IMR-90 (cell line): Measurements from ENCODE around the gene PGD. TPM values are rescaled to one million over a fixed set of nuclear protein-coding genes. Genes with fewer than 3 reads are reported as not detected.
A peak's percentile ranks its signal among the peaks of the same experiment; 100 is the strongest.

Experiments
- ATAC-seq: fragments of 200-7000 bp; cut with Tn5 transposase; 2 replicates; pipeline ENCODE4 v1.9.1; 2020; ENCODE audit warnings: low read depth, mild to moderate bottlenecking, moderate library complexity
- BruUV-seq: library from RNA; stranded (reverse); fragments of 400-500 nt; replicated peaks from 2 replicates; lab custom pipeline; 2021; lab: Mats Ljungman, UMichigan
- CTCF ChIA-PET: fragments of 300-600 bp; formaldehyde crosslinking; extraction: SDS; loops from one replicate; lab custom pipeline; 2021; ENCODE audit warnings: antibody characterized with exemption; lab: Yijun Ruan, JAX
- POLR2A ChIA-PET: fragments of 300-600 bp; sonication (Branson Sonifier 250); formaldehyde crosslinking; loops from one replicate; lab custom pipeline; 2022; ENCODE audit warnings: antibody characterized with exemption; ENCODE audit not compliant: unreplicated experiment; lab: Charles Lee
- DNase-seq: peaks from one replicate; pipeline ENCODE4 v3.0.0; 2013
- H2AFZ ChIP-seq: replicated peaks from 2 replicates; pipeline ENCODE3; 2013; ENCODE audit warnings: low read length, mild to moderate bottlenecking; ENCODE audit not compliant: poor library complexity
- H2AK5ac ChIP-seq: 2 replicates; pipeline ENCODE4 v1.6.1; 2013; ENCODE audit warnings: low read depth, low read length, inconsistent platforms
- H2AK9ac ChIP-seq: replicated peaks from 2 replicates; pipeline ENCODE3; 2013; ENCODE audit warnings: mild to moderate bottlenecking, low read depth, low read length, moderate library complexity; ENCODE audit not compliant: poor library complexity
- H2BK120ac ChIP-seq: 2 replicates; pipeline ENCODE4 v1.6.1; 2013; ENCODE audit warnings: low read depth, low read length, inconsistent platforms
- H2BK15ac ChIP-seq: 3 replicates; pipeline ENCODE4 v1.6.1; 2013; ENCODE audit warnings: low read depth, low read length, inconsistent platforms
- H2BK20ac ChIP-seq: 2 replicates; pipeline ENCODE4 v1.6.1; 2013; ENCODE audit warnings: low read depth, mild to moderate bottlenecking, inconsistent platforms, low read length, moderate library complexity
- H2BK5ac ChIP-seq: 2 replicates; pipeline ENCODE4 v1.6.1; 2013; ENCODE audit warnings: mild to moderate bottlenecking, low read depth, low read length, inconsistent platforms; ENCODE audit not compliant: poor library complexity, severe bottlenecking
- H3K14ac ChIP-seq: replicated peaks from 2 replicates; pipeline ENCODE4 v1.6.1; 2013; ENCODE audit warnings: low read depth, low read length, inconsistent platforms
- H3K18ac ChIP-seq: 2 replicates; pipeline ENCODE4 v1.6.1; 2013; ENCODE audit warnings: low read depth, low read length, control low read depth
- H3K23ac ChIP-seq: 2 replicates; pipeline ENCODE4 v1.6.1; 2013; ENCODE audit warnings: low read depth, low read length, inconsistent platforms
- H3K27ac ChIP-seq: 2 replicates; pipeline ENCODE4 v1.5.1; 2013; ENCODE audit warnings: mild to moderate bottlenecking, control low read depth, low read length; ENCODE audit not compliant: insufficient read depth
- H3K27me3 ChIP-seq: 2 replicates; pipeline ENCODE4 v1.6.1; 2013; ENCODE audit warnings: low read length; ENCODE audit not compliant: control insufficient read depth, insufficient read depth
- H3K36me3 ChIP-seq: 2 replicates; pipeline ENCODE4 v1.6.1; 2013; ENCODE audit warnings: low read length, mixed read lengths; ENCODE audit not compliant: control insufficient read depth, insufficient read depth
- H3K4ac ChIP-seq: 2 replicates; pipeline ENCODE4 v1.6.1; 2013; ENCODE audit warnings: low read depth, low read length, inconsistent platforms
- H3K4me1 ChIP-seq: 2 replicates; pipeline ENCODE4 v1.6.1; 2013; ENCODE audit warnings: low read length, mixed read lengths; ENCODE audit not compliant: control insufficient read depth, insufficient read depth
- H3K4me2 ChIP-seq: 2 replicates; pipeline ENCODE4 v1.6.1; 2013; ENCODE audit warnings: low read depth, mild to moderate bottlenecking, control low read depth, low read length, moderate library complexity
- H3K4me3 ChIP-seq: 2 replicates; pipeline ENCODE4 v1.5.1; 2013; ENCODE audit warnings: low read depth, mild to moderate bottlenecking, control low read depth, low read length, moderate library complexity; ENCODE audit not compliant: insufficient read depth
- H3K56ac ChIP-seq: 2 replicates; pipeline ENCODE4 v1.6.1; 2013; ENCODE audit warnings: low read length, inconsistent platforms; ENCODE audit not compliant: insufficient read depth; ENCODE audit errors: extremely low read depth
- H3K79me1 ChIP-seq, 2 experiments: 2 replicates each; pipeline ENCODE4 v1.6.1; 2013; ENCODE audit warnings: low read length in 2 of 2, inconsistent platforms in 1 of 2, low read depth in 1 of 2
- H3K9ac ChIP-seq: 2 replicates; pipeline ENCODE4 v1.6.1; 2013; ENCODE audit warnings: low read depth, low read length, control low read depth
- H3K9me1 ChIP-seq: 2 replicates; pipeline ENCODE4 v1.6.1; 2013; ENCODE audit warnings: low read length, inconsistent platforms; ENCODE audit not compliant: insufficient read depth
- H3K9me3 ChIP-seq: 2 replicates; pipeline ENCODE4 v1.6.1; 2013; ENCODE audit warnings: low read length; ENCODE audit not compliant: control insufficient read depth, insufficient read depth
- H4K20me1 ChIP-seq: 2 replicates; pipeline ENCODE4 v1.6.1; 2013; ENCODE audit warnings: low read length, inconsistent platforms; ENCODE audit not compliant: insufficient read depth
- H4K5ac ChIP-seq: 2 replicates; pipeline ENCODE4 v1.6.1; 2013; ENCODE audit warnings: mild to moderate bottlenecking, low read depth, low read length, control low read depth
- H4K8ac ChIP-seq, 2 experiments: 2 replicates each; pipeline ENCODE4 v1.6.1; 2013; ENCODE audit warnings: low read depth in 2 of 2, low read length in 2 of 2, control low read depth in 1 of 2, inconsistent platforms in 1 of 2
- H4K91ac ChIP-seq: 2 replicates; pipeline ENCODE4 v1.6.1; 2013; ENCODE audit warnings: low read depth, low read length, inconsistent platforms; ENCODE audit not compliant: insufficient read depth
- BHLHE40 ChIP-seq: fragments of 150-350 bp; IDR thresholded peaks from 2 replicates; pipeline ENCODE4 v1.6.1; 2016; ENCODE audit warnings: mild to moderate bottlenecking, low read depth, low read length
- CEBPB ChIP-seq: IDR thresholded peaks from 2 replicates; pipeline ENCODE4 v1.6.1; 2012; ENCODE audit warnings: low read depth, low read length, improper control_type of control experiment
- CHD1 ChIP-seq: IDR thresholded peaks from 2 replicates; pipeline ENCODE4 v1.6.1; 2012; ENCODE audit warnings: low read depth, low read length, improper control_type of control experiment
- CTCF ChIP-seq: conservative IDR thresholded peaks from 2 replicates; pipeline ENCODE4 v1.5.1; 2012; ENCODE audit warnings: mild to moderate bottlenecking, low read depth, low read length, improper control_type of control experiment
- ELK1 ChIP-seq: fragments of 150-350 bp; IDR thresholded peaks from 2 replicates; pipeline ENCODE4 v1.6.1; 2016; ENCODE audit warnings: low read depth, mild to moderate bottlenecking, low read length, moderate library complexity, borderline replicate concordance
- FOS ChIP-seq: fragments of 150-350 bp; IDR thresholded peaks from 2 replicates; pipeline ENCODE4 v1.6.1; 2016; ENCODE audit warnings: low read depth, low read length
- MAFK ChIP-seq: IDR thresholded peaks from 2 replicates; pipeline ENCODE4 v1.6.1; 2012; ENCODE audit warnings: low read depth, low read length, improper control_type of control experiment
- MAZ ChIP-seq: IDR thresholded peaks from 2 replicates; pipeline ENCODE4 v1.6.1; 2012; ENCODE audit warnings: low read depth, mild to moderate bottlenecking, low read length, improper control_type of control experiment, moderate library complexity, borderline replicate concordance
- MXI1 ChIP-seq: IDR thresholded peaks from 2 replicates; pipeline ENCODE4 v1.6.1; 2012; ENCODE audit warnings: low read depth, mild to moderate bottlenecking, low read length, moderate library complexity, borderline replicate concordance
- NFE2L2 ChIP-seq: fragments of 150-350 bp; IDR thresholded peaks from 2 replicates; pipeline ENCODE4 v1.6.1; 2016; ENCODE audit warnings: low read depth, mild to moderate bottlenecking, low read length
- POLR2A ChIP-seq: IDR thresholded peaks from 2 replicates; pipeline ENCODE4 v1.6.1; 2012; ENCODE audit warnings: mild to moderate bottlenecking, low read depth, low read length
- RAD21 ChIP-seq: IDR thresholded peaks from 2 replicates; pipeline ENCODE4 v1.6.1; 2012; ENCODE audit warnings: low read length, improper control_type of control experiment
- RCOR1 ChIP-seq: IDR thresholded peaks from 2 replicates; pipeline ENCODE4 v1.6.1; 2012; ENCODE audit warnings: mild to moderate bottlenecking, low read length, improper control_type of control experiment; ENCODE audit not compliant: insufficient replicate concordance
- RFX5 ChIP-seq: IDR thresholded peaks from 2 replicates; pipeline ENCODE4 v1.8.0; 2012; ENCODE audit warnings: low read depth, mild to moderate bottlenecking, low read length, moderate library complexity
- SMC3 ChIP-seq: fragments of 150-350 bp; IDR thresholded peaks from 2 replicates; pipeline ENCODE4 v1.6.1; 2016; ENCODE audit warnings: low read depth, mild to moderate bottlenecking, antibody characterized with exemption, low read length, moderate library complexity
- USF2 ChIP-seq: fragments of 150-350 bp; IDR thresholded peaks from 2 replicates; pipeline ENCODE4 v1.6.1; 2017; ENCODE audit warnings: mild to moderate bottlenecking, antibody characterized with exemption, low read length, low read depth
- WGBS, 2 experiments: methylation state at CpG; one replicate each; pipeline versions ENCODE4 v1.1.5 to v1.1.7; 2013; ENCODE audit warnings: missing lambda C conversion rate in 2 of 2; ENCODE audit not compliant: insufficient read length in 1 of 2; ENCODE audit errors: extremely low coverage in 2 of 2; 5-methylcytosine and 5-hydroxymethylcytosine counted together
- dilution Hi-C: fragments of 300-500 bp; cut with HindIII; formaldehyde crosslinking; loops from one replicate; pipeline ENCODE4 v1.14.3; 2018; ENCODE audit warnings: low sequenced_read_pairs; ENCODE audit not compliant: unreplicated experiment
- in situ Hi-C: fragments of 300-500 bp; cut with MboI; formaldehyde crosslinking; loops from 3 replicates; pipeline ENCODE4 v1.14.3; 2019; ENCODE audit warnings: low sequenced_read_pairs, inconsistent platforms, mixed read lengths
- intact Hi-C: fragments of 100-400 bp; cut with micrococcal nuclease; formaldehyde crosslinking; loops from 2 replicates; pipeline ENCODE4 v1.10.0; 2022
- polyA plus RNA-seq, 3 experiments: library from polyadenylated mRNA; depleted of rRNA; stranded (reverse); fragments of >200 nt; gene quantifications; 2 replicates each; pipeline ENCODE4 v1.2.3, GENCODE V29; 2012; ENCODE audit warnings: low replicate concordance in 1 of 3
- total RNA-seq: library from RNA; depleted of rRNA; stranded (reverse); fragments of >200 nt; gene quantifications from 2 replicates; pipeline ENCODE4 v1.2.3, GENCODE V29; 2012

PGD gene
- total and polyA plus RNA-seq, 2 of the 4 experiments (the other 2 are of a cell fraction) = 118 to 216 TPM

GRCh38 chr1:10400013-10400412 lies 1.1 kb downstream of the PGD start:
- Histone ChIP-seq H3K79me1 (peaks cover 16 to 31% of the 10 kb centered on the region in 2 experiments), H2BK120ac (no peak overlapping the region), H3K4me2 (peak overlapping the region; percentile 97), H3K4ac (peak overlapping the region; percentile 67), H2BK15ac (peak overlapping the region; percentile 7; the same call in 1 of the 3 replicates), H4K91ac (peak overlapping the region; percentile 17; the same call in 1 of the 2 replicates), H3K18ac (peak overlapping the region; percentile 11), H2BK20ac (no peak overlapping the region), H3K9ac (peak overlapping the region; percentile 91), H2AK9ac (peak overlapping the region; percentile 99), H4K5ac (peak overlapping the region; percentile 5; the same call in 1 of the 2 replicates), H2AK5ac (peak overlapping the region; percentile 57; the same call in 1 of the 2 replicates), H3K9me3 (no peaks in the 10 kb centered on the region), H3K27me3 (no peaks in the 10 kb centered on the region), H4K8ac (peak overlapping the region in 1 of 2 experiments; percentile 40; a peak in 1 of 4 replicates), H3K23ac (peak overlapping the region; percentile 79), H2AFZ (no peak overlapping the region), H2BK5ac (peak overlapping the region; percentile 77), H3K27ac (peak overlapping the region; percentile 85), H3K14ac (peak overlapping the region; percentile 74), H3K36me3 (peaks cover 16% of the 10 kb centered on the region), H4K20me1 (peaks cover 29% of the 10 kb centered on the region; the same call in 1 of the 2 replicates), H3K4me3 (peak overlapping the region; percentile 76), H3K4me1 (peaks cover 6% of the 10 kb centered on the region), H3K56ac (peak overlapping the region; percentile 45), H3K9me1 (peaks cover 13% of the 10 kb centered on the region; the same call in 1 of the 2 replicates)
- in situ Hi-C loops (no loop called here), dilution Hi-C loops (no loop called here), intact Hi-C loops (no loop called here)
- ChIA-PET POLR2A (interaction anchor here (0.7 to 2.9 kb wide), 2 partner anchors 12 to 22 kb away, joined by 3 to 22 read pairs; no protein-coding TSS in a partner anchor), CTCF (interaction anchor here (1.2 kb wide), 1 partner anchor 30 kb away, joined by 3 read pairs; the partner anchor contains the start of gene CENPS)
- 0% methylated on average over 3 of the region's 8 CpGs; no CpG with 5 or more reads in 1 of the 2 experiments for WGBS, 2 experiments
- no peak for DNase-seq
- no peak for ATAC-seq
- BruUV-seq = no TSS peak
- no peak for TF ChIP-seq RAD21
- TF ChIP-seq RFX5 = no peak
- TF ChIP-seq NFE2L2 = no peak
- no peak for TF ChIP-seq BHLHE40
- TF ChIP-seq MAZ = no peak
- TF ChIP-seq POLR2A = no peak
- TF ChIP-seq USF2 = no peak
- TF ChIP-seq RCOR1 = no peak
- no peak for TF ChIP-seq MAFK
- no peak for TF ChIP-seq CHD1
- TF ChIP-seq ELK1 = no peak
- no peak for TF ChIP-seq CEBPB
- TF ChIP-seq MXI1 = no peak
- no peak for TF ChIP-seq CTCF
- no peak for TF ChIP-seq FOS
- TF ChIP-seq SMC3 = no peak
